ENCODE results near the gene CNTRL. TPM values are rescaled to one million over a fixed set of nuclear protein-coding genes. Genes with fewer than 3 reads are reported as not detected.

CNTRL gene
- total and polyA plus RNA-seq, 2 of the 8 experiments (the other 6 are each of a cell fraction or from before 2014, with no cell fraction given) = 5.1 to 13.9 TPM

- TF ChIP-seq CHD7 (IDR thresholded peaks at IDR 0.05; ENCODE audit: insufficient replicate concordance, low read length) (no peak), SP2 (IDR thresholded peaks at IDR 0.05; ENCODE audit: low read length) (no peak), RXRA (IDR thresholded peaks at IDR 0.05; ENCODE audit: insufficient read depth, low read depth, low read length) (no peak), SAP30 (IDR thresholded peaks at IDR 0.05; ENCODE audit: insufficient read depth, insufficient replicate concordance, low read length) (no peak), CTCF (IDR thresholded peaks at IDR 0.05; ENCODE audit: control extremely low read depth in 1 of 3, insufficient read depth in 1 of 3, low read depth in 1 of 3, low read length in 3 of 3) (no peak), EP300 (IDR thresholded peaks at IDR 0.05; ENCODE audit: borderline replicate concordance in 1 of 2, low read depth in 2 of 2, low read length in 2 of 2) (no peak), BCL11A (IDR thresholded peaks at IDR 0.05; ENCODE audit: low read depth in 2 of 2, low read length in 2 of 2) (no peak), MAX (IDR thresholded peaks at IDR 0.05) (no peak)
Observed at GRCh38 chr9:121135642-121136041, 60.9 kb downstream of the CNTRL start (continued).
